Testis (tissue), 3 donors: ENCODE data around the gene IFITM10. TPM values are rescaled to one million over a fixed set of nuclear protein-coding genes. Genes with fewer than 3 reads are reported as not detected.

Source experiments
- DNase-seq: peaks from one replicate; pipeline ENCODE4 v3.0.0-alpha.2; 2019
- H3K27ac ChIP-seq, 2 donors: fragments of 200-600 bp; sonication (generic); one replicate each; pipeline ENCODE4 v1.5.1; 2019
- H3K27me3 ChIP-seq: fragments of 200-600 bp; sonication (generic); one replicate; pipeline ENCODE4 v1.5.1; 2019
- H3K36me3 ChIP-seq: fragments of 200-600 bp; sonication (generic); one replicate; pipeline ENCODE4 v1.5.1; 2017; ENCODE audit warnings: low read depth; ENCODE audit errors: missing control alignments
- H3K4me1 ChIP-seq: fragments of 200-600 bp; sonication (generic); one replicate; pipeline ENCODE4 v1.5.1; 2019
- H3K4me3 ChIP-seq, 2 donors: fragments of 200-600 bp; sonication (generic); one replicate each; pipeline ENCODE4 v1.5.1; 2017 to 2019
- H3K9me3 ChIP-seq: fragments of 200-600 bp; sonication (generic); one replicate; pipeline ENCODE4 v1.5.1; 2017
- CTCF ChIP-seq, 3 experiments: fragments of 450-650 bp in 2 of 3; fragments of 200-600 bp in 1 of 3; sonication (generic) in 1 of 3; IDR thresholded peaks; one replicate each; pipeline ENCODE4 v1.5.1; 2016 to 2019; ENCODE audit warnings: antibody characterized with exemption in 3 of 3, mild to moderate bottlenecking in 2 of 3, moderate library complexity in 1 of 3
- POLR2A ChIP-seq: fragments of 450-650 bp; IDR thresholded peaks from one replicate; pipeline ENCODE4 v1.6.1; 2017; ENCODE audit warnings: antibody characterized with exemption, mild to moderate bottlenecking, moderate library complexity
- WGBS, 2 donors: methylation state at CpG; one replicate each; pipeline ENCODE4 v1.1.5; 2018; 5-methylcytosine and 5-hydroxymethylcytosine counted together
- intact Hi-C: fragments of 100-400 bp; cut with DNase I; formaldehyde crosslinking; loops from one replicate; pipeline ENCODE4 v1.15.1; 2023; ENCODE audit warnings: low total_unique reads
- polyA plus RNA-seq: library from polyadenylated mRNA; stranded (reverse); fragments of 350-450 nt; fragmentation: Illumina TruSeq; extraction: RNeasy Lipid Tissue Mini Kit (QIAGEN cat#74804); gene quantifications from one replicate; pipeline ENCODE4 v1.2.3, GENCODE V29; 2014; ENCODE audit warnings: low read depth, low replicate concordance; ENCODE audit not compliant: insufficient read depth
- total RNA-seq, 2 donors: library from RNA; depleted of rRNA; stranded (reverse); fragments of >200 nt; gene quantifications; one replicate each; pipeline ENCODE4 v1.2.3, GENCODE V29; 2016

Gene IFITM10
- total and polyA plus RNA-seq, 3 donors from 2014 or later = 2.6 to 9.6 (median 6.0) TPM

DNA sequence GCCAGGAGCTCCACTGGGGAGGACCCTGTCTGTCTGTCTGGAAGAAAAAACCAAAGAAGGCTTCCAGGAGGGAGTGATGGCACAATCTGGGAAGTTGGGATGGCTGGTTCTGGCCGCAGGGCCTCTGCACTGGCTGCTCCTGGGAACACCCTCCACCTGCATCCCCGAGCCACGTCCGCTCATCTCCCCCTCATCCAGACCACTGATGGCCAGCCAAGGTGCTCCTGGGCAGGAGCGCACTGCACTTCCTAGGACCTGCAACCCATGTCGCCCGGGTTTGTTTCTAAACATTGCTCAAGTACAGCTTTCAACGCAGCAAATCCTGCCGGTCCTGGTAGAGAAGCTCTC, 4.9 kb upstream of the IFITM10 start:
- H3K9me3 ChIP-seq = no peaks in the 10 kb centered on the region
- H3K27ac ChIP-seq = no peak overlapping the region
- H3K4me3 ChIP-seq = no peak overlapping the region
- intact Hi-C loops = no loop called here
- H3K4me1 ChIP-seq = peaks cover 30% of the 10 kb centered on the region
- no peak for DNase-seq
- no peaks in the 10 kb centered on the region for H3K36me3 ChIP-seq
- H3K27me3 ChIP-seq = no peaks in the 10 kb centered on the region
- WGBS, 2 donors = 87 to 88% methylated on average over 7 to 9 of the region's 9 CpGs
- no peak for TF ChIP-seq POLR2A
- TF ChIP-seq CTCF (IDR thresholded peaks at IDR 0.05) = no peak

- Histone ChIP-seq H3K9me3 (no peaks in the 10 kb centered on the region), H3K27ac (no peak overlapping the region), H3K4me1 (peaks cover 31% of the 10 kb centered on the region), H3K36me3 (no peaks in the 10 kb centered on the region), H3K4me3 (no peak overlapping the region), H3K27me3 (no peaks in the 10 kb centered on the region)
- no peak for DNase-seq
- intact Hi-C loops = no loop called here
- 91 to 96% methylated on average over 8 of the region's 8 CpGs for WGBS, 2 donors
- no peak for TF ChIP-seq CTCF (IDR thresholded peaks at IDR 0.05)
- no peak for TF ChIP-seq POLR2A
Measured at GRCh38 chr11:1754376-1755150, 4.2 kb upstream of the IFITM10 start.

DNA sequence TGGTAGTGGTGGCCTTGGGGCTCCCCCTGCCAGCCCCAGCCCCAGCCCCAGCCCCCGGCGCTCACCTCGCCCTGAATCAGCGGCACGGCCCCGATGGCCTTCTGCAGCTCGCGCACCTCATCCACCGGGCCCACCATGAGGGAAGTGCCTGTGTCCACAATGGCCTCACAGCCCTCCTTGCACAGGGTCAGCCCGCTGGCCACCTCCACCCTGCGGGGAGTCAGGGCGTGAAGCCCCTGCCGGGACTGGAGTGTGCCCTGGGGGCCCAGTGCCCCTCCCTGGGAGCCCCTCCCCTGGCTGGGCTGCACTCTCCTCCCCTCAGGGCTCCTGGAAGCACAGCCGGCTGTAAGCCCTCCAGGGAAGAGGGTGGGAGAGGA, 3.5 kb upstream of the IFITM10 start:
- H3K27ac ChIP-seq = no peak overlapping the region
- peaks cover 37% of the 10 kb centered on the region for H3K4me1 ChIP-seq
- H3K4me3 ChIP-seq = no peak overlapping the region
- intact Hi-C loops = no loop called here
- H3K9me3 ChIP-seq = no peaks in the 10 kb centered on the region
- no peak for DNase-seq
- H3K36me3 ChIP-seq = no peaks in the 10 kb centered on the region
- WGBS, 2 donors = 86% methylated on average over 12 of the region's 14 CpGs; no CpG with 5 or more reads in 1 of the 2 donors
- H3K27me3 ChIP-seq = no peaks in the 10 kb centered on the region
- TF ChIP-seq CTCF (IDR thresholded peaks at IDR 0.05) (no peak), POLR2A (no peak)

DNA sequence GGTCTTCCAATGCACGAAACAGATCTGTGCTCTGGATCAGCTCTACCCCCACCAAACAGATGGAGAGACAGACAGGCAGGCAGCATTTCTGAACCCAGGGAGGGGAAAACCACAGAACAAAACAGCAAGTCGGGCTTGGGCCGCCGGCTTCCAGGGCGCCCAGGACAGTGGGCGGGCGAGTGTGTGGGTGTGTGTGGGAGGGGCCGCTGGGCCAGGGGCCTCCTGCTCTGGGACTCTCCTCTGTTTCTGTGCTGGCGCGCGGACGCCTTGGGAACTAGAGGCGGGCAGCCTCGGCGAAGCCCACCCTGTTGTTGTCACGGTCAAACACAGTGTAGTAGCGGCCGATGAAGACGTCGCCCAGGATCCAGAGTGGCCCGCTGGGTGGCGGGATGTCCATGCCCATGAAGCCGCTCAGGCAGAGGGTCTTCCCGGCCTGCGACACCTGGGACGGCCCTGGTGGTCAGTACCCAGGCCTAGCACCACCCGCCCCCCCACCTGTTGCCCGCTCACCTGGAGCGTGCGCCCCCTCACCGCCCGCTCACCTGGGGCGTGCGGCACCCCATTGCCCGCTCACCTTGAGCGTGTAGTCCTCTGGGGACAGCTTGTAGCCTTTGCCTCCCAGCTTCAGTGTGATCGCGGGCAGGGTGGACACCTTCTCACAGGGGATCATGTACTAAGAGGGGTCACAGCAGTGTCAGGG, 3.0 kb upstream of the IFITM10 start:
- DNase-seq = no peak
- intact Hi-C loops = no loop called here
- Histone ChIP-seq H3K36me3 (no peaks in the 10 kb centered on the region), H3K4me3 (no peak overlapping the region), H3K9me3 (no peaks in the 10 kb centered on the region), H3K27me3 (no peaks in the 10 kb centered on the region), H3K27ac (no peak overlapping the region), H3K4me1 (peaks cover 33% of the 10 kb centered on the region)
- 91 to 93% methylated on average over 16 to 38 of the region's 38 CpGs for WGBS, 2 donors
- TF ChIP-seq CTCF (IDR thresholded peaks at IDR 0.05) = no peak
- TF ChIP-seq POLR2A = no peak

DNA sequence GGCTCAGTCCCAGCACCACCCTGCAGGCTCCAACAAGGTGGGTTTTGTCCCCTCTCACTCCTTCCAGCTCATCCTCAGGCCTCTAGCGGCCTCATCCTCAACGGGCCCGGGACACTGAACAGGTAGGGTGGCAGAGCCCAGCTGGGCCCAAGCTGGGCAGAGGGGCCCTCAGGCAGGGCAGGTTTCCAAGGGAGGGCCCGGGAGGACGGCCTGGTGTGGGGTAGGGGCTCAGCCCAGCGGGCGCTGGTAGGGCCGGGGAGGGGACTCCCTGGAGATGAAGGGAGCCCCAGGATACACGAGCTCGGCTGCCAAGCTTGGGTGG, 2.5 kb upstream of the IFITM10 start:
- intact Hi-C loops = no loop called here
- no peak overlapping the region for H3K4me3 ChIP-seq
- H3K27ac ChIP-seq = no peak overlapping the region
- peaks cover 38% of the 10 kb centered on the region for H3K4me1 ChIP-seq
- DNase-seq = no peak
- WGBS, 2 donors = 75 to 91% methylated on average over 2 to 10 of the region's 10 CpGs
- no peaks in the 10 kb centered on the region for H3K36me3 ChIP-seq
- H3K9me3 ChIP-seq = no peaks in the 10 kb centered on the region
- H3K27me3 ChIP-seq = no peaks in the 10 kb centered on the region
- TF ChIP-seq POLR2A (no peak), CTCF (IDR thresholded peaks at IDR 0.05) (no peak)
